GM19395 (cell line): ENCODE measurements around the gene ETS1.
A peak's percentile ranks its signal among the peaks of the same experiment; 100 is the strongest.

Experiments used
- ATAC-seq: cut with Tn5 transposase; IDR thresholded peaks from one replicate; pipeline ENCODE4 v1.9.1; 2021; ENCODE audit warnings: mild to moderate bottlenecking, moderate library complexity; ENCODE audit not compliant: unreplicated experiment

ETS1 gene

GRCh38 chr11:128547946-128548648 is 39.3 kb downstream of the ETS1 start:
- no peak for ATAC-seq

- ATAC-seq: no peak
Measured at GRCh38 chr11:128546916-128547315, 40.4 kb downstream of the ETS1 start.

- no peak for ATAC-seq
Measured at GRCh38 chr11:128544471-128545051, 42.8 kb downstream of the ETS1 start.

GRCh38 chr11:128540469-128540868 is 46.9 kb downstream of the ETS1 start:
- no peak for ATAC-seq

- no peak for ATAC-seq
Measured at GRCh38 chr11:128536506-128536905, 50.9 kb downstream of the ETS1 start.

GRCh38 chr11:128535468-128536457 is 51.6 kb downstream of the ETS1 start:
- no peak for ATAC-seq

GRCh38 chr11:128533472-128533871 is 53.9 kb downstream of the ETS1 start:
- ATAC-seq: no peak

GRCh38 chr11:128532572-128533091 is 54.7 kb downstream of the ETS1 start:
- no peak for ATAC-seq

- ATAC-seq: no peak
Measured at GRCh38 chr11:128532016-128532571, 55.3 kb downstream of the ETS1 start.

GRCh38 chr11:128531588-128531987 is 55.8 kb downstream of the ETS1 start:
- no peak for ATAC-seq

- no peak for ATAC-seq
Measured at GRCh38 chr11:128530118-128531074, 57.0 kb downstream of the ETS1 start.

GRCh38 chr11:128528294-128528693 is 59.1 kb downstream of the ETS1 start:
- ATAC-seq: no peak

GRCh38 chr11:128527046-128527445 is 60.3 kb downstream of the ETS1 start:
- ATAC-seq: no peak

- ATAC-seq: no peak
Measured at GRCh38 chr11:128525411-128526243, 61.7 kb downstream of the ETS1 start.

- ATAC-seq: no peak
Measured at GRCh38 chr11:128524172-128524571, 63.2 kb downstream of the ETS1 start.

GRCh38 chr11:128523641-128524040 is 63.7 kb downstream of the ETS1 start:
- no peak for ATAC-seq

- ATAC-seq: peak; percentile 12
Measured at GRCh38 chr11:128522943-128523518, 64.3 kb downstream of the ETS1 start.

GRCh38 chr11:128522055-128522942 is 65.1 kb downstream of the ETS1 start:
- ATAC-seq: peak; percentile 77
